HG02885 (cell line): Measurements from ENCODE around the gene WDR93.
"Not testable (repeated sequence)": the region's sequence is repeated elsewhere in the genome, so short reads cannot be mapped to it uniquely, and the experiment has no call there.

ENCODE experiments used
- ATAC-seq: cut with Tn5 transposase; IDR thresholded peaks from one replicate; pipeline ENCODE4 v1.9.1; 2021; ENCODE audit warnings: mild to moderate bottlenecking; ENCODE audit not compliant: unreplicated experiment, poor library complexity

The WDR93 gene

GRCh38 chr15:89680282-89680873 is 10.2 kb upstream of the WDR93 start:
- no peak for ATAC-seq

- no peak for ATAC-seq
Observed at GRCh38 chr15:89681146-89681545, 9.5 kb upstream of the WDR93 start.

- ATAC-seq = no peak
Observed at GRCh38 chr15:89685995-89686394, 4.6 kb upstream of the WDR93 start.

GRCh38 chr15:89686522-89686921 is 4.1 kb upstream of the WDR93 start:
- ATAC-seq = no peak

GRCh38 chr15:89689930-89690275 is 708 bp upstream of the WDR93 start:
- ATAC-seq = not testable (repeated sequence)

GRCh38 chr15:89693091-89693490 is 2.5 kb downstream of the WDR93 start:
- ATAC-seq = no peak

GRCh38 chr15:89693696-89694095 is 3.1 kb downstream of the WDR93 start:
- no peak for ATAC-seq

GRCh38 chr15:89695198-89695597 is 4.6 kb downstream of the WDR93 start:
- no peak for ATAC-seq

- no peak for ATAC-seq
Observed at GRCh38 chr15:89704411-89704810, 13.8 kb downstream of the WDR93 start.

GRCh38 chr15:89707577-89707976 is 17.0 kb downstream of the WDR93 start:
- no peak for ATAC-seq

- ATAC-seq = no peak
Observed at GRCh38 chr15:89714775-89715174, 24.2 kb downstream of the WDR93 start.

- no peak for ATAC-seq
Observed at GRCh38 chr15:89723031-89723430, 32.4 kb downstream of the WDR93 start.

- ATAC-seq = no peak
Observed at GRCh38 chr15:89724621-89725020, 34.0 kb downstream of the WDR93 start.

- no peak for ATAC-seq
Observed at GRCh38 chr15:89725064-89725463, 34.5 kb downstream of the WDR93 start.

GRCh38 chr15:89728254-89728653 is 37.6 kb downstream of the WDR93 start:
- ATAC-seq = no peak

GRCh38 chr15:89731275-89731674 is 40.7 kb downstream of the WDR93 start:
- ATAC-seq = no peak

GRCh38 chr15:89732451-89733172 is 42.0 kb downstream of the WDR93 start:
- ATAC-seq = no peak

GRCh38 chr15:89735773-89736172 is 45.2 kb downstream of the WDR93 start:
- no peak for ATAC-seq

GRCh38 chr15:89740137-89740536 is 49.5 kb downstream of the WDR93 start:
- ATAC-seq = peak; percentile 67

- ATAC-seq = no peak
Observed at GRCh38 chr15:89743011-89743410, 52.4 kb downstream of the WDR93 start.

GRCh38 chr15:89743594-89743993 is 53.0 kb downstream of the WDR93 start:
- ATAC-seq = no peak

GRCh38 chr15:89745131-89745530 is 54.5 kb downstream of the WDR93 start:
- no peak for ATAC-seq
